DMS79 treated with DMSO at 0.1 percent for 48 hours (cell line): Measurements from ENCODE around the gene NFATC3.
A peak's percentile ranks its signal among the peaks of the same experiment; 100 is the strongest.

ENCODE experiments used
- DNase-seq: peaks from one replicate; lab custom pipeline; 2025; lab: John Stamatoyannopoulos, UW

NFATC3 gene

DNA sequence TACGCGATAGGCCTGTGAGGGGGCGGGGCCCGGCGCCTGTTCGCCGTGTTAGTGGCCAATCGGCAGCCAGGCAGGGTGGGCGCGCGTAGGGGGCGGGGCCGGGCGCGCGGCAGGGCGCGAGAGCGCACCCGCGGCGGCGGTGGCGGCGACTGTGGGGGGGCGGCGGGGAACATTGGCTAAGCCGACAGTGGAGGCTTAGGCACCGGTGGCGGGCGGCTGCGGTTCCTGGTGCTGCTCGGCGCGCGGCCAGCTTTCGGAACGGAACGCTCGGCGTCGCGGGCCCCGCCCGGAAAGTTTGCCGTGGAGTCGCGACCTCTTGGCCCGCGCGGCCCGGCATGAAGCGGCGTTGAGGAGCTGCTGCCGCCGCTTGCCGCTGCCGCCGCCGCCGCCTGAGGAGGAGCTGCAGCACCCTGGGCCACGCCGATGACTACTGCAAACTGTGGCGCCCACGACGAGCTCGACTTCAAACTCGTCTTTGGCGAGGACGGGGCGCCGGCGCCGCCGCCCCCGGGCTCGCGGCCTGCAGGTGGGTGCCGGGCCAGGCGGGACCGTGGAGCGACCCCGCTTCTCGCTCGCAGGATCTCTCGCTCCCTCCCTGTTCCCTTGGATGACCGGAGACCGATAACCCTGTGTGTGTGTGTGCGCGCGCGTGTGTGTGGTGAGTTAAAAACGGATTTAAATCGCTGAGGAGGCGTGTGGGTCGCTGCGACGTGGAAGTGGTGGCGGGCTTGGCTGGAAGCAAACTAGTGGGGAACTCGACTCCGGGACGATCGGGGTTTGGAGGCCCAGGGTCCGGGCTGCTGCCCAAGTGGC lies at the start of gene NFATC3:
NFATC3 (plus strand) TSS at position 112 of the 813 bp plus-strand sequence; CDS start at position 424, 312 bp downstream.
- DNase-seq: no peak

DNA sequence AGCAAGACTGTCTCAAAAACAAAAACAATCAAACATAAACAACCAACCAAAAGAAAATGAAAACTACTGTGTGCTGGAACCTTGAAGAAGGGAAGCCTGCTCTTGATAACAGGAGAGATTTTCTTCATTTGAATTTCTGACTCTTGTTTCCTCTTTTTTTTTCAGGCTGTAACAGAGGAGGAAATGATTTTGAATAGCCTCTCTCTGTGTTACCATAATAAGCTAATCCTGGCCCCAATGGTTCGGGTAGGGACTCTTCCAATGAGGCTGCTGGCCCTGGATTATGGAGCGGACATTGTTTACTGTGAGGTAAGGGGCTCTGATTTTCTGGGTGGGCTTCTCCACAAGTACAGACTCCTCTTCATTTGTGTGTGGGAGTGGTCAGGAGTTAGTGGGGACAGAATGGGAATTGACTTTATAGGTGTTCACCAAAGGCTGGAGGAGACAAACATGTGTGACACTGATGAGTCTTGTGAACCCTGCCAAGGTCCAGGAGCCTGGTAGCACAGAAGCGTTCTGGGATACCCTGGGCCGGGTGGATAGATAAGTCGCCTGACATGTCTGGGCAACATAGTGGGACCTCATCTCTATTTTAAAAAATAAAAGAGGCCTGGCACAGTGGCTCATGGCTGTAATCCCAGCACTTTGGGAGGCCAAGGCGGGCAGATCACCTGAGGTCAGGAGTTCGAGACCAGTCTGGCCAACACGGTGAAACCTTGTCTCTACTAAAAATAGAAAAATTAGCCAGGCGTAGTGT lies 47.2 kb upstream of the NFATC3 start:
- DNase-seq: no peak

DNA sequence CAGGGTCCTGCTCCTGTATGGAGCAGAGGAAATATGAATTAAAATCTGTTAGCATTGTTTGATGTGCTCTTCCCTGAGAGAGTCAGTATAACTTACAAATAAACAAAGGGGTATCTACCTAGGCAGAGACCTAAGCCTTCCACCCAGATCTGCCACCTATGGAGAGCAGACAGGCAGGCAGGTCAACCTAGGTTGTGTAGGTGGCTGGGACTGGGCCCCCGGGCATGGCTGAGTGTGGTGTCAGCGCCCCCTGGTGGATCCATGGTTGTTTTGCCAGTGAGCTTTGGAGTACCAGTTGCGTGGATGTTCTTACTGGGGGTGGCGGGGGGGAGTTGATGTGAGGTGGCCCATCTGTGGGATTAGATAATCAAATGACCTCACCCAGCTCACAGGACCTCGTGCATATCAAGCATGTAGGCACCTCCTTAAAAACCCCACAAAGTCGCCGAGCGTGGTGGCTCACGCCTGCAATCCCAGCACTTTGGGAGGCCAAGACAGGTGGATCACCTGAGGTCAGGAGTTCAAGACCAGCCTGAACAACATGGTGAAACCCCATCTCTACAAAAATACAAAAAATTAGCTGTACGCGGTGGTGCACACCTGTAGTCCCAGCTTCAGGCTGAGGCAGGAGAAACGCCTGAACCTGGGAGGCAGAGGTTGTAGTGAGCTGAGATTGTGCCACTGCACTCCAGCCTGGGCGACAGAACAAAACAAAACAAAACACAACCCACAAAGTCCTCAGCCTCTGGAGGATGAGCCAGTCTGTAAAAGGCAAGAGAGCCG lies 44.5 kb upstream of the NFATC3 start:
- DNase-seq: peak; percentile 47

DNA sequence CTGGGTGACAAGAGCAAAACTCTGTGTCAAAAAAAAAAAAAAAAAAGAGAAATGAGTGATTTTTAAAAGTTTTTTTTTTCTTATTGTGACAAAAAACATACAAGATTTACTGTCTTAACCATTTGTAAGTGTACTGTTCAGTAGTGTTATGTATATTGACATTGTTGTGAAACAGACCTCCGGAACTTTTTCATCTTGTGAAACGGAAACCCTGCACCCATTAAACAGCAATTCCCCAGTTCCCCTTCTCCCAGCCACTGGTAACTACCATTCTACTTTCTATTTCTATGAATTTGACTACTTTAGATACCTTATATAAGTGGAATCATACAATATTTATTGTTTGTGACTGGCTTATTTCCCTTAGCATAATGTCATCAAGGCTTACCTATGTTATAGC lies 43.4 kb upstream of the NFATC3 start:
- no peak for DNase-seq

DNA sequence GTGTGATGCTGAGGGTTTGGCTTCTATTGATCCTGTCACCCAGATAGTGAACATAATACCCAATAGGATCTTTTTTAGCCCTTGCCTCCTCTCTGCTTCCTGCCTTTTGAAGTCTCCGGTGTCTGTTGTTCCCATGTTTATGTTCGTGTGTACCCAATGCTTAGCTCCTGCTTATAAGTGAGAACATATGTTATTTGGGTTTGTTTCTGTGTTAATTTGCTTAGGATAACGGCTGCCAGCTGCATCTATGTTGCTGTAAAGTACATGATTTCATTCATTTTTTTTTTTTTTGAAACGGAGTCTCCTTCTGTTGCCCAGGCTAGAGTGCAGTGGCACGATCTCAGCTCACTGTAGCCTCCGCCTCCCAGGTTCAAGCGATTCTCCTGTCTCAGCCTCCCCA lies 39.1 kb upstream of the NFATC3 start:
- DNase-seq: no peak

DNA sequence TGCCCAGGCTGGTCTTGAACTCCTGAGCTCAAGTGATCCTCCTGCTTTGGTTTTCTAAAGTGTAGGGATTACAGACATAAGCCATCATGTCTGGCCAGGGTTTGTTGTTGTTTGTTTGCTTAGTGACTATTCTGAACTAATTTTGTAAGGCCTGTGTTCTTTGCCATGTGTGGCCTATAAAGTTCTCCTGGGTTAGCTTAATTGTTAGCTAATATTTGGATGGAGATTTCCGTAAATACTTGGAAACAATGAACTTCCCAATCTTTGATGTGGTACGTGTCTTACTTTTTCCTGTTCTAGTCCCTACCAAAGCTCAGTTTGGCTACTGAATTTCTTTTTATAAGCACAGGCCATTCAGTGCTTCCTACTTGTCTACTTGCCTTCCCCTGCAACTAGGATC lies 37.2 kb upstream of the NFATC3 start:
- DNase-seq: no peak

DNA sequence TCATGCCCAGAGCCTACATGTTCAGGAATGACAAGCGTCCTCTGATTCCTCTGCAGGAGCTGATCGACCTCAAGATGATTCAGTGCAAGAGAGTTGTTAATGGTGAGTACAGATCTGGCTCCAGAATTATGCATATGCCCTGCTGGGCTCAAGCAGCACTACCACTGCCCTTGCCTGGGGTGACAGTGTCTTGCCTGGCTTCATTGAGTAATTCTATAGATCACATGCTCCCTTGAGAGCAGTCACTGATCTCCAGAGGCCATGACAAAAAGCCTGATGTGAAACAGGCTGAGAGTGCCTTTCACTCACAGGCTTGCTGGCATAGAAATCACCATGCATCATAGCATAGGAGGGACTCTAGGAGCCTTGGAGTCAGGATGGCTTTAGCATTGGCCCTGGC lies 35.7 kb upstream of the NFATC3 start:
- DNase-seq: no peak

DNA sequence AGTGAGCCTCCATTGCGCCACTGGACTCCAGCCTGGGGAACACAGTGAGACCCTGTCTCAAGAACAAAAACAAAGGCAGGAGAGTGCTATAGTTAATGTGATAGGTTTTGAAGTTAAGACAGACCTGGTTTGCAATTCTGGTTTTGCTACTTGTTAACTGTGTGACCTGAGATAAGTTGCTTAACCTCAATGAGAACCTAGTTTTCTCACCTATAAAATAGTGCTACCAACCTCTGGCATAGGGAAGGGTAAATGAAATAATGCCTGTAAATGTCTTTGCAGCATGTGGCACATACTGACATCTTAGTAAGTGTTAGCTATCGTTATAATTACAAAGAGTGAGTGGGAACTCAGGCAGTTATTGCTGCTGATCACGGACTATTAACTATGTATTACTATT lies 29.8 kb upstream of the NFATC3 start:
- no peak for DNase-seq

DNA sequence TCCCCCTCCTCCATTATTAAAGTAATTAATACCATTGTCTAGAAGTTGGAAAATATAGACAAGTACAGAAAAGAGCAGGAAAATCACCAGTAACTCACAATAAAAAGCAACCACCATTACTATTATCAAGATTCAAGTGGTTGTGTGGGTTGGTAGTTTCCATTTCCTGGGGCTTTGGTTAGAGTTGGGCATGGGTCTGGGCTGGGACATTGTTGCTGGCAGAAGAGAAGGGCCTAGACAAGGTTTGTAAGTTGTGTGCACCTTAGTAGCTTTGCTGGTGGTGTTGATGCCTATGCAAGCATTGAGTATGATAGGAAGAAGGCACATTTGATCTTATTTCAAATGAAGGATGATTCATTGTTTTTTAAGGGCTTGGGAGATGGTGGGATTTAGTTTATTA lies 25.4 kb upstream of the NFATC3 start:
- no peak for DNase-seq

DNA sequence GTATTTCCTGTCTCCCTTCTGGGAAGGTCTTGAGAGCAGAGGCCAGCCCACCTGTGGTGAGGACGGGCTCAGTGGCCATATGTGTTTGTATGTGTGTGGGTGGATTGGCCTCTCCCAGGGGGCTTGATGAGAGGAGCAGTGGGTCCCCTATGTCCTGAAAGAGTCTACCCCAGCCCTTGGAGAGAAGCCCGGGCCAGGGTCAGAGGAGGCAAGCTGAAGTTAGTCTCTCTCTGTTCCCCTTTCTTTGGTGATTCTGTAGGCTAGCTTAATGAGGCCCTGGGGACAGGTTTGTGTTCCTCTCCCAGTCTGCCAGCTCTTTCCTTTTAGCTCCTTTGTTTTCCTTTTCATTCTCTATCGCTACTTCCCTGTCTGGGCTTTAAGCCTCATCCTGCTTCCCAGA lies 23.8 kb upstream of the NFATC3 start:
- no peak for DNase-seq

DNA sequence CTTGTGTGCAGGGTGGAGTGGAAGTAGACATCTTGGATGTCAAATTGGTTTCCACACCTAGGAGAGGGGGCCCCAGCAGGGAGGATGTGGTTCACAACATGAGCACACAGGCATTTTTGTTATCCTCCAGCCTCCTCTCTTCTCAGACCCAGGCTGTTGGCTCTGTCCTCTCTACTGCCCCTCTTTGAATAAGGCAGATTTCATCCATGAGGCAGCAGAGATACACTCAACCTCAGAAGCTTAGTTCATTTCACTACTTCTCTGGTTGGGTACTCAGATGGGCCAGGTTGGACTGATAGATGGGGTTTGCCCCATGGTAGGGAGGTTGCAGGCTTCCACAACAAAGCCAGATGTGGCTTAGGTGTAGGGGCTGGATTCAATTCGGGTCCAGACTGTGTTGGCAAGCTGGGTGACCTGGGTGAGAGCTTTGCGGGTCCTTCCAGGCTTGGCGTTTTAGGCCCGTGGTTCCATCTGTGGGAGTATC lies 22.2 kb upstream of the NFATC3 start:
- DNase-seq: no peak

DNA sequence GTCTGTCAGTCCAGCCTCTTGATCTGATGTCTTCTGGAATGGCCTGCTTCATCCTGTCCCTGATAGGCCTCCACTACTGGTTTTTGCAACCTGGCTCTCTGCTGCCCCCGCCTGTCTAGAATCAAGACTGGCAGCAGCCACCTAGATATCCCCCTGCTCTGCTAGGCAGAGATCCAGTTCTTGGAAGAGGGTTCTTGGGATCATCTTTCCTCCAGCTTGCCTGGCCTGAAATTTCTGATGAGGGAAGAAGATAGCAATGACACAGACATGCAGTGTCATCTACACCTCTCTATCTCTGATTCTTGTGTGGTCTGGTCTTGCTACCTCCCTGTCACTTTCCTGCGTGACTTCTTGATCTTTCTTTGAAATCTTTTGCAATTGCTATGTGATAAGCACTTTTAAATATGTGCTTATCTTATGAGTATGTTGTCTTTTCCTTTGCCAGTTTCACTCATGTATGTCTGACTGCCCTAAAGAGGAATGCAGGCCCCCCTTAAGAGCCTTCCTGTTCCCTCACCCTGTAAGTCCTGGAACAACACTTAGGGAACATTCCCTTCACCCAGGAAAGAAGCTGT lies 20.3 kb upstream of the NFATC3 start:
- peak; percentile 48 for DNase-seq

DNA sequence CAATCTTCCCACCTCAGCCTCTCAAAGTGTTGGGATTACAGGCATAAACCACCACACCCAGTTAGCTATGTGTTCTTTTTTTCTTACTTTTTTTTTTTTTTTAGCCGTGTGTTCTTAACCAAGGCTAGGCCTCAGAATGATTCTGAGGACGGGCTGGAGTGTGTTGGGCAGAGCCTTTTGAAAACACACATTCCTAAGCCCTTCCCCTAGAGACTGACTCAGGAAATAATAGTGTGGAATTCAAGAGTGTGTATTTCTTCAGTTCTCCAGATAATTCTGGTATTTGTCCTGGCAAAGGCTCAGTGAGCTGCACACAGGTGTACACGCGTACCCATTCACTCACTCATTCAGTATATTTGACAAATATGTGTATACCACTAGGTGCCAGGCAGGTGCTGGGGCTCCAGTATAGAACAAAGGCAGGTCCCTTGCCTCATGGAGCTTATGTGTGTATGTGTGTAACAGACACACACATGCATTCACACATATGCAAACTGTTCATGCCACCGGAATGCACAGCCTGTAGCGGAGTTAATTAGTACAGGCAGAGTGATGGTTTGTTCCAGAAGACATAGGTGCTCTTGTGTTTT lies 19.4 kb upstream of the NFATC3 start:
- no peak for DNase-seq

DNA sequence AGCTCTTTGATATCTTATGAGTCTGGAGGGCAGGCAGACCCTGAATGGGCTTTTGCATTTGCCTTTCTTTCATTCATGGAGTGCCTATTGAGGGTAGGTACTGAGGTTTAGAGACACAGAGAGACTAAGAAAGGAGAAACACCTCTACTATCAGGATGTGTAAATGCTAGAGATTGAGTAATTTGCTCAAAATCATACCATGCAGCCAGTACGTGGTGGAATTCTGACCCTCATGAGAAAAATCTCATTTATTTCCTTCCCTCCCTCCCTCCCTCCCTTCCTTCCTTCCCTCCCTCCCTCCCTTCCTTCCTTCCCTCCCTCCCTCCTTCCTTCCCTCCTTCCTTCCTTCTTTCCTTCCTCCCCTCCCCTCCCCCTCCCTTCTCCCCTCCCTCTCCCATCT lies 18.4 kb upstream of the NFATC3 start:
- no peak for DNase-seq

DNA sequence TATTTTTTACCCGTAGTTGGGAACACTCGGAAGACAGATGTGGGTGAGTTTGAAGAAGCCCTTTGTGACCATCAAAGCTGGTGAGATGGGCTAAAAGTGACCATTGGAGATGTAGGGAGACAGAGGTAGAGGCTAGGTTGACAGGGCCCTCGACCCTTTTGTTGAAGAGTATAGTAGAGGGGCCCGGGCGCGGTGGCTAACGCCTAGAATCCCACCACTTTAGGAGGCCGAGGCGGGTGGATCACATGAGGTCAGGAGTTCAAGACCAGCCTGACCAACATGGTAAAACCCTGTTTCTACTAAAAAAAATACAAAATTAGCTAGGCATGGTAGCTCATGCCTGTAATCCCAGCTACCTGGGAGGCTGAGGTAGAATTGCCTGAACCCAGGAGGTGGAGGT lies 16.2 kb upstream of the NFATC3 start:
- no peak for DNase-seq

DNA sequence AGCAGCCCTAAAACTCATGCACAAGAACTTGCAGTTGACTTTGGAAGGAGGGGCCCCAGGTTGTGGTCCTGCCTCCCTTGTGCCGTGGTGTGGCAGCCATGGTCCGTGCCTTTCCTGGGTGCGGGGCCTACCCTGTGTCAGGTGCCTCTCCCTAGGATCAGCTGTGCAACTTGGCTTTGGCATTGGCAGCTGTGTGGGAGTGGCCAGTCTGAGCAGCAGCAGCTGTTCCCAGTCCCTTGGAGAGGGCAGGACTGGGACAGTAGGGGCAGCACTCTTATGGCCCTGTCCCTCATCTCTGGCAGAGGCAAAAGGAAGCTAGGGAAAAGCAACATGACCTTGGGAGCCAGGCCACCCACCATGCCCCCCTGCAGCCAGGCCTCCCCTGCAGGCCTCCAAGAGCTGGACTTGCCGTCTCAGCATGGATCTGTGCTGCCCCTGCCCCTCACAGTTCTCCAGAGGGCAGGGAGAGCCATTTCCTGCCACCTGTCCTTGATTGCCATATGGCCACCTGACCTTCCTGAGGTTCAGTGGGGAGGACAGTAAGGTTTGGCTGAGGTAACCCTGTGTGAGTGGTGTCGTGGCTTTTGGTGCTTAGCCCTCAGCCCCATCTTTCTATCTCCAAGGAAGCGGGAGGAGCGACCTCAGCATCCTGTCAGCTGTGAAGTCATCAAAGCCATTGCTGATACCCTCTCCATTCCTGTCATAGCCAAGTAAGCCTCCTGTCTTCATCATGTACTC lies 15.5 kb upstream of the NFATC3 start:
- no peak for DNase-seq

DNA sequence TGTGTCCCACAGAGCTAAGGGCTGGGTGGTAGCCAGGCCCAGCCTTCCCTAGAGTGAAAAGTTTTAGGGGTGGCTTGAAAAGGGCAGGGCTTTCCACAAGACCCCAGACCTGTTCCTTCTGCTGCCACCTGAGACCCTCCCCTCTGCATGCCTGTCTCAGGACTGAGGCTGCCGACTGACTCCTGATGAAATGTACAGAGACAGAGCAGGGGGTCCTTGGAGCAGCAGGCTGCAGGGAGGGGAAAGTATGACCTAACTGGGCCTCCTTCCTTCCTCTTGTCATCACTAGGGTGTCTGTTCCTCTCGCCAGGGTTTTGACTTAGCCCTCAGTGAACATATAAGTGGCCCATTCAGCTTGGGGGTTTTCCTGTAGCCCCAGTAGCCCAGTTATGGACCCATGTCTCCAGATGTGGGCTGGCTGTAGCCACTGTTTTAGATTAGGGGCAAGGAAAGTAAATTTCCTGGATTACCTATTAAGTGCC lies 14.9 kb upstream of the NFATC3 start:
- DNase-seq: no peak

DNA sequence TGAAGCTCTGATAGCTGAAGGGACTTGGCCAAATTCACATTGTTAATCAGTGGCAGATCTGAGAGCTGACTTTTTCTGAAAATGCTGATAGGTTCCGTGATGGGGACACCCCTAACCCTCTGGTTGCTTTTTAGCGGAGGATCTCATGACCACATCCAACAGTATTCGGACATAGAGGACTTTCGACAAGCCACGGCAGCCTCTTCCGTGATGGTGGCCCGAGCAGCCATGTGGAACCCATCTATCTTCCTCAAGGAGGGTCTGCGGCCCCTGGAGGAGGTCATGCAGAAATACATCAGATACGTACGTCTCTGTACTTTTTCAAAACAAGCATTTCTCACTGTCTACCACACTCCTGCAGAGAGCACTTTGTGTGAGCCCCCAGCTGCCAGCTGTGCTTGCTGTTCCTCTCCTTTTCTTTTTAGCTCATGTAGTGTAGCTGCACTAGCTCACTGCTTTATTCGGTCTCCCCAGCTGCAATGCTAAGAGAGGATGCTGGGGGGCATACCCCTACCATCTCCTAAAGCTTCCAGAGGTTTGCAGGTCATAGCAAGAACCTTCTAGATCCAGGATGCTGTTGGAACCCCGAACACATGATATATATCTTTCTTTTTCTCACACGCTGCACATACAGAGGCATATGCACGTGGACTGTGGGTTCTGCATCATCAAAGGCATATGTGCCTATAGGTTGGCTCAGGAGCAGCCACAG lies 14.2 kb upstream of the NFATC3 start:
- no peak for DNase-seq

DNA sequence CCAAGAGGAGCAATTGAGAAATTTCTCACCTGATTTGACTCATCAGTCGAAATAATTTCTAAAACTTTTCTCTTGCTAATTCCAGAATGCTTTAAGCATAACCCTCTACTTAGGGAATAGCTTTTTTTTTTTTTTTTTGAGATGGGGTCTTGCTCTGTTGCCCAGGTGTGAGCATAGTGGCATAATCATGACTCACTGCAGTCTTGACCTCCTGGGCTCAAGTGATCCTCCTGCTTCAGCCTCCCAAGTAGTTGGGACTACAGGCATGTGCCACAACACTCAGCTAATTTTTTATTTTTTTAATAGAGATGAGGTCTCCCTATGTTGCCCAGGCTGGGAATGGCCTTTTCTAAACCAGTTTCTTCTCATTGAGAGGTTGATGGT lies 13.7 kb upstream of the NFATC3 start:
- DNase-seq: no peak

DNA sequence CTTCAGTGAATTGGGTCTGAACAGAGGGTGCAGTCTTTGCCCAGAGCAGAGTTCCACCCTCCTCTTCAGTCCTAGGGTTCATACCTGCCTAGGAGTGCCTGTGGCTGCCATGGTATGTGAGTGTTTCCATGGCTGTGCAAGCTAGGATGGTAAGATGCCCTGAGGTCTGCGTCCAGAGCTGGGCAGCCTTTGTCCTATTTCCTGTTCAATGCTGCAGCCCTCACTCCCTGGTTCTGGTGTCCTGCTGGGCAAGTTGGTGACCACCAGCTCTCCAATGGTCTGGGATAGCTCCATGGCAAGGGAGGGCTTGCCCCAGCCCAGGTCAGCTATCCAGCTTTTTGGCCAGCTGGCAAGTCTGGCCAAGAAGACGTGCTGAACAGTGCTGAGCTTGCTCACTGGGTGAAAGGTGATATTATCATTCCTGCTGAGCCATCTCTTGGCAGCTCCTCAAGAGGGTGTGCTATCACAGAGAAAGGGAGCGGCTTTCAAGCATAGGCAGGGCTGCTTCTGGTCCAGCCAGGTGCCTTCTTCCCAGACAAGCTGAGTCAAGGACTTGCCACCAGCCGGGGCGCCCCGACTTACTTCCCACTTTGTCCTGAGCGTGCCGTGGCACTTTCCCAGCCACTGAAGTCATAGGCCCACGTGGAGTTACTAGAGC lies 13.0 kb upstream of the NFATC3 start:
- DNase-seq: no peak
